ENCODE results near the gene OR5A1.

Gene OR5A1

DNA sequence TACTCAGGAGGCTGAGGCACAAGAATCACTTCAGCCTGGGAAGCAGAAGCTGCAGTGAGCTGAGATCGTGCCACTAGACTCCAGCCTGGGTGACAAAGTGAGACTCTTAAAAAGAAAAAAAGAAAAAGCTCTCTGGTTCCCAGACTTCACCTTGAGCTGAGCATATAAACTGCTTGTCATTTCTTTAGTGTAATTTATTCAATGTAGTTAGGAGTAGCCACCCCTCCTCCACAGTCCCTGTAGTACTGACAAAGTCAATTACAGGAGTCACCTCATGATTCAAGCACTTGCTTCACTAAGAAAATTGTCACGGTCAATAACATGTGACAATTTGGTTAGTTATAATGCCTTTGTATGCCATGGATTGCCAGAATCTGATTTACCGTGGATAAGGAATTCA, 44.1 kb downstream of the OR5A1 start:
- no peak for DNase-seq

All from CD4-positive, alpha-beta T cell treated with Interleukin-21 for 1 hour (primary cell).